Brain microvascular endothelial cell (primary cell): ENCODE results near the gene DPYSL5.

Experiments
- DNase-seq: peaks from one replicate; pipeline ENCODE4 v3.0.0-alpha.2; 2020
- H3K27ac ChIP-seq: fragments of 250-450 bp; sonication (Bioruptor Pico); 2 replicates; pipeline ENCODE4 v1.5.1; 2020; ENCODE audit warnings: mild to moderate bottlenecking, moderate library complexity
- H3K27me3 ChIP-seq: fragments of 250-450 bp; sonication (Bioruptor Pico); replicated peaks from 2 replicates; pipeline ENCODE4 v1.5.1; 2020; ENCODE audit warnings: mild to moderate bottlenecking
- H3K36me3 ChIP-seq: fragments of 250-450 bp; sonication (Bioruptor Pico); replicated peaks from 2 replicates; pipeline ENCODE4 v1.5.1; 2020; ENCODE audit warnings: mild to moderate bottlenecking
- H3K4me3 ChIP-seq: 2 replicates; pipeline ENCODE4 v1.5.1; 2011; ENCODE audit warnings: low read depth, mild to moderate bottlenecking, control low read depth, low read length, moderate library complexity
- in situ Hi-C: cut with HindIII; loops from 2 replicates; pipeline ENCODE4 v1.10.0; 2017; ENCODE audit warnings: low sequenced_read_pairs, low pct_ligation_motif_present
- TF ChIP-seq, protein P1 (sequence below): IDR thresholded peaks from 2 replicates; pipeline ENCODE4 v1.5.1; 2011; ENCODE audit warnings: low read depth, mild to moderate bottlenecking, moderate library complexity, low read length, control low read depth, inconsistent platforms; ENCODE audit errors: missing control alignments

DPYSL5 gene

DNA sequence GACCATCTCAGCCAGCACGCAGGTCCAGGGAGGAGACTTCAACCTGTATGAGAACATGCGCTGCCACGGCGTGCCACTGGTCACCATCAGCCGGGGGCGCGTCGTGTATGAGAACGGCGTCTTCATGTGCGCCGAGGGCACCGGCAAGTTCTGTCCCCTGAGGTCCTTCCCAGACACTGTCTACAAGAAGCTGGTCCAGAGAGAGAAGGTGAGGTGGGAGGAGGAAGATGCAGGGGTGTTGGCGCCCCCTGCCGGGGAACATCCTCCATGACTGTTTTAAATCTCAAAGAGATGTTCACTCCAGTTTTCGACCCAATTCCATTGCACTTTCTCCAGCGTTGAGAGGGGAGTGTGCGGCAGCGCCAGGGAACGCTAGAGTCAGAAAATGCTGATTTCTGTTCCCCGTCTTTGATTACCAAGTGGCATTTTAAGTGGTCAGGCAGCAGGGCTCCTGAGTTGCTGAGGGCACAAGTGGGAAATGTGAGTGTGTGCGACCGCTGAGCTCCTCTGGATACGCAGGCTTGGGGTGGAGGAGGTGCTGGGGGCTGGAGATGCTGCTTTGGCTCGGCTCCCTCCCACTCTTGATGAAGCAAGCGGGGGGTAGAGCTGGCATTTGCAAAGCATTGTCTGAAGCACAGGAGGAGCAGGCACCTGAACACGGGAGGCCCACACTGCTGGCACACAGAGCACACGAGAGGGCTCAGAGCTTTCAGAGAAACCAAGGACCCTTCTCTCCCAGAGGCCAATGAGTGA, 94.8 kb downstream of the DPYSL5 start:
- TF ChIP-seq, protein P1, sequence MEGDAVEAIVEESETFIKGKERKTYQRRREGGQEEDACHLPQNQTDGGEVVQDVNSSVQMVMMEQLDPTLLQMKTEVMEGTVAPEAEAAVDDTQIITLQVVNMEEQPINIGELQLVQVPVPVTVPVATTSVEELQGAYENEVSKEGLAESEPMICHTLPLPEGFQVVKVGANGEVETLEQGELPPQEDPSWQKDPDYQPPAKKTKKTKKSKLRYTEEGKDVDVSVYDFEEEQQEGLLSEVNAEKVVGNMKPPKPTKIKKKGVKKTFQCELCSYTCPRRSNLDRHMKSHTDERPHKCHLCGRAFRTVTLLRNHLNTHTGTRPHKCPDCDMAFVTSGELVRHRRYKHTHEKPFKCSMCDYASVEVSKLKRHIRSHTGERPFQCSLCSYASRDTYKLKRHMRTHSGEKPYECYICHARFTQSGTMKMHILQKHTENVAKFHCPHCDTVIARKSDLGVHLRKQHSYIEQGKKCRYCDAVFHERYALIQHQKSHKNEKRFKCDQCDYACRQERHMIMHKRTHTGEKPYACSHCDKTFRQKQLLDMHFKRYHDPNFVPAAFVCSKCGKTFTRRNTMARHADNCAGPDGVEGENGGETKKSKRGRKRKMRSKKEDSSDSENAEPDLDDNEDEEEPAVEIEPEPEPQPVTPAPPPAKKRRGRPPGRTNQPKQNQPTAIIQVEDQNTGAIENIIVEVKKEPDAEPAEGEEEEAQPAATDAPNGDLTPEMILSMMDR: peak; percentile 87
- H3K4me3 ChIP-seq: no peak overlapping the region
- H3K27ac ChIP-seq: no peak overlapping the region
- peaks cover 2% of the 10 kb centered on the region for H3K27me3 ChIP-seq
- peak; percentile 53 for DNase-seq
- in situ Hi-C loops: no loop called here
- no peaks in the 10 kb centered on the region for H3K36me3 ChIP-seq

DNA sequence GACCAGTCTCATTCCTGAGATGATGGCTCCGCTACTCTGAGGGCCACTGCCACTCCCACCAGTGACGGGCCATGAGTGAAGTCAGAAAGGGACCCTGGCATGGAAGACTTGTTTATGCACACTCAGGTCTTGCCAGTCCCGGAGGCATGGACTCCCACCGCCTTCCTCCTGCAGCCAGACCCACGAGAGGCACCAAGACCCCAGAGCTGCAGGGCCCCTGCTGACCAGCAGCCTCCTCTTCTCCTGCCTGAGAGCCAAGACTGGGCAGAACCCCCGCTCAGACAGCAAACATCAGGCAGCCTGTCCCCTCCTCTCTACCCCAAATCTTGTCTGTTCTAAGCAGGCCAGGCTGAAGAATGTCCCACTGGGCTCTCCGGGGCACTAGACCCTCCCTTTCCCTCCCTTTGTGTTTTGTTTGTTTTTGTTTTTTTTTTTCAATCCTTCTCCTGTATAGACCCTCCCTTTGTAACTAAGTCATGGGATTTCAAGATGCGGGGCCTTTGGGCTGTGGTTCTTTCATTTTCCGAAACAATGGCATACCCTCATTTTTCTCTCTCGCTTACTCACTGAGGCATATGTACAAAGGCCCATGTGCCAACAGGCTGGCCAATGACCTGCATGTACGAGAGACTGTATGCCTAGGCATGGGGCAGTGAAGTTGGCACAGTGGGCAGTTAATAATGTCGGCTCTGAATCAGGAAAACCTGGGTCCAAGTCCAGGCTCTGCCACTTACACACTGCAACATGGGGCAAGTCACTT, 98.2 kb downstream of the DPYSL5 start:
- Histone ChIP-seq H3K27me3 (peaks cover 2% of the 10 kb centered on the region), H3K36me3 (no peaks in the 10 kb centered on the region), H3K27ac (no peak overlapping the region), H3K4me3 (no peak overlapping the region)
- TF ChIP-seq, protein P1: no peak
- in situ Hi-C loops: no loop called here
- no peak for DNase-seq

DNA sequence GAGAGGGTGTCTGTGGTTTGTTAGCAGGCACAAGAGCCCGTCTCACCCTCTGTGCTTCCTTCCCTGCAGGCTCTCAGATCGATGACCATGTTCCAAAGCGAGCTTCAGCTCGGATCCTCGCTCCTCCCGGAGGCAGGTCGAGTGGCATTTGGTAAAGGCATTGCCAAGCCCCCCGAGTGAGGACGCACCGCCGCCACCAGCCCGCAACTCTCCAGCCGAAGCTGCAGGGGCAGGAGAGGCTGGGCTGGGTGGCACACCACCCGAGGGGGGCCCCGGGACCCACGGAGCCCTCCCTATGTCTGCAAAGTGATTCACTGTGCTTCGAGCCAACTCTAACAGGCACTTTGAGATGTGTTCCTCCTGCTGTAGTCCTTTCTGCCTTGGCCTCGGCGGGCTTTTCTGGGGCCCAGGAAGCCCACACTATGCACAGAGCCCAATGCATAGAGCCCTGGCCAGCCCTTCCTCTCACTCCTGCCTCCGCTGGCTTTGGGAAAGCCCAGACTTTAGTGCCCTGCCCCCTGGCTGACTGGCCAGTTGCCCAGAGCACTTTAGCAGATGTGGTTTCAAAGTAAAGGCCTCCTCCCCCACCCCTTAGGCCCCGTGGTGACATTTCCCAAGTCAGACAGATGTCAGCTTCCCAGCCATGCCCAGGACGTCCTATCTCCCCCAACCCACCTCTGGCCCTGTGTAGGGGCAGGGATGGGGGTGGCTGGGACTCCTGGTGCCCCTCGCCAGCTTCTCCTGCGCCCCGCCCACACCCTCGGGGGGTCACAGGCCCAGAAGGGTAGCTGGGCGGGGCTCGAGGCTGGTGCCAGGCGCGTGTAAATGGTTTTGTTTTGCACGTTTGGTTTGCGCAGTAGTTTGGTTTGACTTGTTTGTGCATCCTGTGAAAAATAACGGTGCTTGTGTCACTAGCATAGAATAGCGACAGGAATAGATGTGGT, 99.2 kb downstream of the DPYSL5 start:
- TF ChIP-seq, protein P1: no peak
- Histone ChIP-seq H3K27me3 (peaks cover 2% of the 10 kb centered on the region), H3K4me3 (no peak overlapping the region), H3K36me3 (no peaks in the 10 kb centered on the region), H3K27ac (no peak overlapping the region)
- no peak for DNase-seq
- in situ Hi-C loops: no loop called here

DNA sequence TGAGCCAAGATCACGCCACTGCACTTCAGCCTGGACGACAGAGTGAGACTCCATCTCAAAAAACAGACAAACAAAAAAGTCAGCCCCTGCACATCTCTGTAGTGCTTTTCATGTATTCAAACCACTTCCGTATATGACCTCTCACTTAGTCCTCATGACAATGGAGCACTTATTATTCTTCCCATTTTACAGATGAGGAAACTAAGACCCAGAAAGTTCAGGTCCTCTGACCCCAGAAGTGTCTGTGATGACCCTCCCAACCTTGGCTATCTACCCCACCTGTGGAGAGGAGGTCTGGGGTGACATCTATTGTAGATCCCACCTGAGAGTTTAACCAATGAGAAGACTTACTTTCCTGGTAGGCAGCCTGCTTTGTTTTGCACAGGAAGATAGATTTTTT, 100.9 kb downstream of the DPYSL5 start:
- TF ChIP-seq, protein P1: no peak
- H3K4me3 ChIP-seq: no peak overlapping the region
- no peaks in the 10 kb centered on the region for H3K36me3 ChIP-seq
- in situ Hi-C loops: no loop called here
- peaks cover 2% of the 10 kb centered on the region for H3K27me3 ChIP-seq
- H3K27ac ChIP-seq: no peak overlapping the region
- no peak for DNase-seq

DNA sequence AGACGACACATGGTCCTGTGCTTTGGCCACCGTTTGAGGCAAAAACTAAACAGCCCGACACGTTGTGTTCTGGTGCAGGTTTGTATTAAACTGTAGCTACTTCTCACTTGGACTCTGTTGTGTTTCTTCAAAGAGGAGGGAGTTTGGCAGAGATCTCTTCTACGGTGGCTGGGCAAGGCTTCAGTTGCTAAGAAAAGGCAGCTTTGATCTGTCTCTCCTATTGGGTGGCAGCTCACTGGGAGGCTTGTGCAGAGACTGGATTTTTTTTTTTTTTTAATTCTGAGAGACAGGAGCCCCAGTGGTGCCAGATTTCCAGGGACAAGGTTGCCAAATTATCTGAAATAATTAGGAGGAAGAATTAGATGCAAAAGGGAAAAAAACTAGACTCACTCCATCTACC, 102.3 kb downstream of the DPYSL5 start:
- DNase-seq: no peak
- Histone ChIP-seq H3K27ac (no peak overlapping the region), H3K36me3 (no peaks in the 10 kb centered on the region), H3K4me3 (no peak overlapping the region), H3K27me3 (peaks cover 8% of the 10 kb centered on the region)
- TF ChIP-seq, protein P1: no peak
- in situ Hi-C loops: no loop called here
